GM19324 (cell line): ENCODE results near the gene OR9G1.
"Not testable (repeated sequence)": the region's sequence is repeated elsewhere in the genome, so short reads cannot be mapped to it uniquely, and the experiment has no call there.

Experiments used
- ATAC-seq: cut with Tn5 transposase; IDR thresholded peaks from one replicate; pipeline ENCODE4 v1.9.1; 2021; ENCODE audit warnings: mild to moderate bottlenecking, moderate library complexity; ENCODE audit not compliant: unreplicated experiment, low FRiP score

The OR9G1 gene, protein sequence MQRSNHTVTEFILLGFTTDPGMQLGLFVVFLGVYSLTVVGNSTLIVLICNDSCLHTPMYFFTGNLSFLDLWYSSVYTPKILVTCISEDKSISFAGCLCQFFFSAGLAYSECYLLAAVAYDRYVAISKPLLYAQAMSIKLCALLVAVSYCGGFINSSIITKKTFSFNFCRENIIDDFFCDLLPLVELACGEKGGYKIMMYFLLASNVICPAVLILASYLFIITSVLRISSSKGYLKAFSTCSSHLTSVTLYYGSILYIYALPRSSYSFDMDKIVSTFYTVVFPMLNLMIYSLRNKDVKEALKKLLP

DNA sequence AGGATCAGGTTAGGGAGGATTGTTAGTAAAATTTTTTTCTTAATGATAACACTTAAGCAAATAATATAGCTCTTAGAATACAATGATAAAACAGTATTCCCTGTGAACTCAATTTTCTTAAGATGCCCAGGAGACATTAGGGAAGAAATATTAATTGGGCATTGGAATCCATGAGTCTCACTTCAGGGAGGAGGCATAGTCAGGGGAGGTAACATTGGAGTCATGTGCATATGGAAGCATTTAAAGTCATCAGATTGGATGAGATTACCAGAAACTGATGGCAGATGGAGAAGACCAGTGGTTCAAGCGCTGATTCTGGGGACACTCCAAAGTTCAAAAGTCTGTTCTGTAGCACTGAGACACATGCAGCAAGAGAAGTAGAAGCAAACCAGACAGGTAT, at the start of gene OR9G1:
Gene OR9G1, plus strand, starts transcription at position 301 of the 400 bp plus-strand sequence. CDS start 1,293 bp downstream, outside the sequence.
- ATAC-seq = no peak

DNA sequence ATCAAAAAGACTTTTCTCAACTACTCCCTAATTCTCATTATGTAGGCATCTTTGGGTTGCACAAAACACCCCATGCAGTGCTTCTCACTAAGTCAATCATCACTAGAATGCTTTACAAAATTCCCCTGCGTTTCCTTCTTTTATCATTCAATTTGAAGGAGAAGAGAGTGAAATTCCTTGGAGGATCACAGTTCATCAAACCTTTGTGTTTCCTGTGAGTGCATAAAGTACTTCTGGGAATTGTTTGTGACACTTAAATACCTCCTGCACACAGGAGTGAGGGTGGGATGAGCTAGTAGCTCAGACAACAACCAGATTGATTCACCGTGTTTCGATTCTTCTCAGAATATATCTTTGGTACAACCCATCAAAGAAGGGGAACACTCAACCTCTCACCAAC, 39.1 kb upstream of the OR9G1 start:
- no peak for ATAC-seq

DNA sequence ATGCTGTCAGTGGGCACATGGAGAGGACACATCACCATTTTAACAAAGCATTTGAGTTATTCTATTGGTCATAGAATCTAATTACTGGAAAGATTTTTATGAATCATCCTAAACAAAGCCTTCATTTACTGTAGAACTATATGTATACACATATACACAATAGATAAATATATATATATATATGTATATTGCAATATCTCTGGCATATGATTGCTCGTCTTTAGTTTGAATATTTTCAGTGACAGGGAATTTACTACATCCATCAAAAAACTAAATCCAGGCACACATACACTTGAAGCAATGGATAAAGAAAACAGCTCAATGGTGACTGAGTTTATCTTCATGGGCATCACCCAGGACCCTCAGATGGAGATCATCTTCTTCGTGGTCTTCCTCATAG, 35.5 kb upstream of the OR9G1 start, which contains the start of gene OR5AR1:
Gene OR5AR1, plus strand, starts transcription at position 301 of the 400 bp plus-strand sequence. Its CDS starts 0 bp downstream, at position 301.
- ATAC-seq = no peak

DNA sequence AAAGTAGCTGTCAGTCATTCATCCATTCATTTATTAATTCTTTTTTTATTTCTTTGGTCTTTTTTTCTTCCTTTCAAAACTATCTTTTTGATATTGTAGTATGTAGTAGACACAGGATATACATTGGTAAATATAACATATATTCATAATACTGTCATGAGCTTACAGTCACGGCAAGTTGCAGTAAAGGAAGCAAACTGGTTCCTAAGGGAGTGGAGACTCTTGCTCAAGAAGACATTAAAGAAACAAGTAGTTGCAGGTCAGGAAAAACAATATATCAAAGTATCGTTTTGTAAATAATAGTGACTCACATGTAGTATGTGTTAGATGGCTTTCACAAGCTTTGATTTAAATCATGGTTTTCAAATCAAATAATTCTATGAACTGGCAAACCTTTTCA, 27.9 kb upstream of the OR9G1 start:
- ATAC-seq = no peak

DNA sequence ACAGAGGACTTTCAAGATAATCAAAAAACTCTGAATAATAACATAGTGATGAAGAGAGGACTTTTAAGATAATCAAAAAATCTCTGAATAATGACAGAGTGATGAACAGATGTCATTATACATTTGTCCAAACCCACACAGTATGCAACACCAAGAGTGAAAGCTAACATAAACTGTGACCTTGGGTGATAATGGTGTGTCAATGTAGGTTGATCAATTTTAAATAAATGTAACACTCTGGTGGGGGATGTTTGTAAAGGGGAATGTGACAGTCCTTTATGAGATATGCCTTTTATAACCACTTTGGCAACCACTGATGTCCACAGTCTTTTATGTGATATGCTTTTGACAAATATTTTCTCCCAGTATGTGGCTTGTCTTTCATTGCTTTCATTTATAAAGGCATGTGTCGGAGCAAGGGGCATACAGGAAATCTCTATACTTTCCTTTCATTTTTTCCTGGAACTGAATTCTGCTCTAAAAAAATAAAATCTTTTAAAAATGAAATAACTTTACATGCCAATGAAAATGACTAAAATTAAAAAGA, 10.3 kb upstream of the OR9G1 start:
- no peak for ATAC-seq

DNA sequence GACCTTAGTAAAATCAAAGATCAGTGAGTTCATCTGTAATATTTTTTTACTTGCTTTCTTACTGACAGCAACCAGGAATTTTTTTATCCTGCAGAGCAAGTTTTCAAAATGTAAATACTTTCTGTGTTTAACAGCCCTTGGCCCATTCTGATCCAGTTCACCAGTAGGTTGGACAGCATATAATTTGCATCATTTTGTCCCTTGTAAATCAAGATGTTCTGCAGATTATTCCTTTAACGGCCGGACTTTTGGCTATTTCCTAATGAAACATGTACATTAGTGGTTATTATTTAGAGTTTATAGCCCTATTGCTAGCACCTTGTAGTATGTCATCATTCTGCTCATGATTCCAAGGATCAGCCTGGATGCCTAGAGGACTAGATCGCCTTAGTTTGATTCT, 7.7 kb upstream of the OR9G1 start:
- not testable (repeated sequence) for ATAC-seq

DNA sequence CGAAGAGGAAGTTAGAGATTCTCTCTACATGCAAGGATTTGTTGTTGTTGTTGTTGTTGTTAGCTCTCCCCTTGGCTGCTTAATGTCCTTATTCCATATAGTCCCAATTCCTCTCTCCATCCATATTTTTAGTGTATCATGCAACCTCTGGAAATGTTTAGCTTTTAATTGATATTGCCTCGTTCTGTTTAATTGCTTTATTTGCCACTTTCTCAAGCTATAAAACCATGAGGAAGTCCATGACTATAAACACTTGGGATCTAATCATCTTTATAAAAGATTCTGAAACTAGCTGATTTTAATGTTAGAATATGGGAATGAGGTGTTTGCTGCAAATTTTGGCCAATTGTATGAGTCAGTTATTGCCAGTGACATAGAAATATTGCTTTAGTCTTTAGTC, 5.5 kb upstream of the OR9G1 start:
- ATAC-seq = no peak

DNA sequence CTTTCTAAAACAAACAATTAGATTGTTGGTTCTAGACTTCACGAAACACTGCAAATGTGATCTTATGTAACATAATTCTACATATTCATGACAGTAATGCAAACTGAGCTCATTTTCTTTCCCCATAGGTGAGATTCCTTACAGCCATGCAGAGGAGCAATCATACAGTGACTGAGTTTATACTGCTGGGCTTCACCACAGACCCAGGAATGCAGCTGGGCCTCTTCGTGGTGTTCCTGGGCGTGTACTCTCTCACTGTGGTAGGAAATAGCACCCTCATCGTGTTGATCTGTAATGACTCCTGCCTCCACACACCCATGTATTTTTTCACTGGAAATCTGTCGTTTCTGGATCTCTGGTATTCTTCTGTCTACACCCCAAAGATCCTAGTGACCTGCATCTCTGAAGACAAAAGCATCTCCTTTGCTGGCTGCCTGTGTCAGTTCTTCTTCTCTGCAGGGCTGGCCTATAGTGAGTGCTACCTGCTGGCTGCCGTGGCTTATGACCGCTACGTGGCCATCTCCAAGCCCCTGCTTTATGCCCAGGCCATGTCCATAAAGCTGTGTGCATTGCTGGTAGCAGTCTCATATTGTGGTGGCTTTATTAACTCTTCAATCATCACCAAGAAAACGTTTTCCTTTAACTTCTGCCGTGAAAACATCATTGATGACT, 1.5 kb downstream of the OR9G1 start:
- no peak for ATAC-seq

DNA sequence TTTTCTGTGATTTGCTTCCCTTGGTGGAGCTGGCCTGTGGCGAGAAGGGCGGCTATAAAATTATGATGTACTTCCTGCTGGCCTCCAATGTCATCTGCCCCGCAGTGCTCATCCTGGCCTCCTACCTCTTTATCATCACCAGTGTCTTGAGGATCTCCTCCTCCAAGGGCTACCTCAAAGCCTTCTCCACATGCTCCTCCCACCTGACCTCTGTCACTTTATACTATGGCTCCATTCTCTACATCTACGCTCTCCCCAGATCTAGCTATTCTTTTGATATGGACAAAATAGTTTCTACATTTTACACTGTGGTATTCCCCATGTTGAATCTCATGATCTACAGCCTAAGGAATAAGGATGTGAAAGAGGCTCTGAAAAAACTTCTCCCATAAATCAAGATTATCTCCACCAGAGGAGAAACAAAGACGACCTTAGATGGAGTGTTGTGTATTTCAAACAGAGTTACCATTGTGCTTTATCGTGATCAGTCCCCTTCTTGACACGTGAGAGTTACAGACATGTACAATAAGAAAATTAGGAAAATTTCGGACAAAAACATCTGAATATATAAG, 2.1 kb downstream of the OR9G1 start:
- ATAC-seq = no peak

DNA sequence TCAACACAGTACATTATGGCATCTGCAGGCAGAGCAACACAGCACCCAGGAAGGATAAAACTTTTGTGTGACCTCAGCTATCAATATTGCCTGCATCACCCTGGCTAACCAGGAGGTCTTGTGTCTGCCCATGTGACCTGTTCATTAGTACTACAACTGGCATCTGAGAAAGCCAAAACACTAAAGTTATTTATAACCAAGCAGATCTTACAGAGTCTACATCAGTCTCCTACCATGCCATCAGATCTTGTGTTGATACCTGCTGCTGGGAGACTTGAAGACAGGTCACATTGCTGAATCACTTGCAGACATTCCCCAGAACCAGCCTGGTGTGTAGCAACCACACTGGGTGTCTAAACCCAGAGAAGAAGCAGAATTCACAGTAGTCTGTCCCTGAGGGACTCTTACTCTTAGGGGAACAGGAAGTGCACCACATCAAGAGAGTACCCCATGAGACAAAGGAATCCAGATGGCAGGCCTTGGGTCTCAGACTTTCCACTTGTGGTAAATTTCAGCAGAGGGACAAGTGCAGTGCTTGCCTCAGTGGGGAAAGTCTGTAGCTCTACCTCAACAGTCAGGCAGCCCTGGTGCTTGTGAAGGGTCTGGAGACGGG, 7.0 kb downstream of the OR9G1 start:
- no peak for ATAC-seq

DNA sequence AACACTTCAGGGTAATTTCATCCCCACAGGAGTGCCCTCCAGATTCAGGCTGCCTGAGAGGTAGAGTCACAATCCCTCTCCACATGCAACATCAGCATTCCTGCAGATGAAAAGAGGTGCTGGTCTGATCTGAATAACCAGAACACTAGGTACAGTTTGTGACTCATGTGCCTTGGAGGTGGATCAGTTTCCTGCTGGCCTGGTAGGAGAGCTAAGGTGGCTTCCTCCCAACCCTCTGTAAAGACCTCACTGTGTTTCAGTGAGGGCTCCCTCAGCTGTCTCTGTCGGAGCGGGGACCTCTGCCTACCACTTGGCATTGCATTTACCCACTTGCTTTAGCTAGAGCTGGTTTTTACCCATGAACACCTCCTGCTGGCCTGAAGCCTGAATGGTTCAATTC, 7.6 kb downstream of the OR9G1 start:
- no peak for ATAC-seq

DNA sequence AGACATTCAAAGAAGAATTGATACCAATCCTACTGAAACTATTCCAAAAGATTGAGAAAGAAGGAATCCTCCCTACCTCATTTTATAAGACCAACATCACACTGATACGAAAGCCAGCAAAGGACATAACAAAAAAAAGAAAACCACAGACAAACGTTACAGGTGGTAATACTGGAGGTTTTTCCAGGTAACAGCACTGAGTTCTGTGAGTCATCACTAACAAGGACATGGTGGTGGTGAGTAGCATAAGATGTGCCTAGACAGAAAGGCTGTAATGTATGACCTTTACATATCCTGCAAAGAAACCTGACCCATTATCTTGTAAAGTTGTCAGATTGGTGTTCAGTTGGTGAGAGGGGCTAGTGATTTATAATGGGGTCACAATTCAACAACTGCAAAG, 15.3 kb downstream of the OR9G1 start:
- ATAC-seq = no peak

DNA sequence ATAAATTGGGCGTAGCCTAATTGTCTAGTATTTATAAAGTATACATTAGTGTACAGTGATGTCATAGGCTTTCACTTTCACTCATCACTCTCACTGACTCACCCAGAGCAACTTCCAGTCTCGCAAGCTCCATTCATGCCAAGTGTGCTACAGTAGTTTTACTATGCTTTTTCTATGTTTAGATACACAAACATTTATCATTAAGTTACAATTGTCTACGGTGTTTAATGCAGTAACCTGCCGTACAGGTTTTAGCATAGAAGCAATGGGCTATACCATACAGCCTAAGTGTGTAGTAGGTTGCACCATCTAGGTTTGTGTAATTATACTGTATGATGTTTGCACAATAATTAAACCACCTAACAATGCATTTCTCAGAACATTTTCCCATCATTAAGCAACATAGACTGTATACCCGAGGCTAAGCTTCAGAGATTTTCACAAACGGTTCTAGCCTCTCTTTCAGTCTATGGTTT, 17.5 kb downstream of the OR9G1 start:
- ATAC-seq = no peak

DNA sequence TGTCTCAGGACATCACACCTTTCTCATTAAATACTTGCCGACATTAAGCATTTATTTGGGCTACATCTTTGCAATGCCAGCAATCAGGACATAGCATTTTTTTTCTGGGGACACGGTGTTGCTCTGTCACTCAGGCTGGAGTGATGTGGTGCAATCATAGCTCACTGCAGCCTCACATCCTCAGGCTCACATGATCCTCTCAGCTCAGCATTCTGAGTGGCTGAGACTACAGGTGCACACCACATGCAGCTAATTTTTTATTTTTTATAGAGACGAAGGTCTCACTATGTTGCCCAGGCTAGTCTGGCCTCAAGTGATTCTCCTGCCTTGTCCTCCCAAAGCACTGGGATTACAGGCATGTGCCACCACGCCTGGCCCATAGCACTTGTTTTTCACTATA, 21.6 kb downstream of the OR9G1 start:
- ATAC-seq = no peak

DNA sequence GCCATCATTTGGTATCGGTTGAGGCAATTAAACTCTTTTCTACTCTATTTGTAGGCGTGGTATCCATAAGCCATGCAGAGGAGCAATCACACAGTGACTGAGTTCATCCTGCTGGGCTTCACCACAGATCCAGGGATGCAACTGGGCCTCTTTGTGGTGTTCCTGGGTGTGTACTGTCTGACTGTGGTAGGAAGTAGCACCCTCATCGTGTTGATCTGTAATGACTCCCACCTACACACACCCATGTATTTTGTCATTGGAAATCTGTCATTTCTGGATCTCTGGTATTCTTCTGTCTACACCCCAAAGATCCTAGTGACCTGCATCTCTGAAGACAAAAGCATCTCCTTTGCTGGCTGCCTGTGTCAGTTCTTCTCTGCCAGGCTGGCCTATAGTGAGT, 41.2 kb downstream of the OR9G1 start:
- ATAC-seq = no peak

DNA sequence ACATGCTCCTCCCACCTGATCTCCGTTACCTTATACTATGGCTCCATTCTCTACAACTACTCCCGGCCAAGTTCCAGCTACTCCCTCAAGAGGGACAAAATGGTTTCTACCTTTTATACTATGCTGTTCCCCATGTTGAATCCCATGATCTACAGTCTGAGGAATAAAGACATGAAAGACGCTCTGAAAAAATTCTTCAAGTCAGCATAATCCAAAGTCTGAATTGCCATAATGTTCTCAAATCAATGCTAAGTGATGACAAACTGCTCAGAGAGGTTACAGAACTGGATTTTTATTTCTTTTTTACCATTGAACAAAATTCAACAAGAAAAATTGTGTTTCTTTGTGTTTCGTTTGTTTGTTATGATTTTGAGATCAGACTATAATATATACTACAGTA, 42.0 kb downstream of the OR9G1 start:
- ATAC-seq = no peak

DNA sequence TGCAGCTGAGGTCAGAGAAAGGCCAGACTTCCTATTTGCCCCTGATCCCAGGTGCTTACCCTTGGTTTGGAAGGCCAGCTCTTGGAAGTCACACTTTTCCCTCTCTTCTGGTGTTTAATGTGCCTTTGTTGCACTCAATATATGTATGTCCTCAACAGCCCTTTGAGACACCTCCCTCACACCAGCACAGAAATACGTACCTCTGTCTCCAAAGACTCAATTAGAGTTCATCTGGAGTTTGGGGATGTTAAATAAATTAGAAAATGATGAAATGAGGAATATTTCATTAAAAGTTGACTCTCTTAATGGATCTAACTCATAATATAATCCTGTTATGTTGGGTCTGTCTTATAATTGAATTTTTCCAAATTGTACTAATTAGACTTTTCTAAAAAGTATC, 49.7 kb downstream of the OR9G1 start, which contains the start of gene OR9G4:
Gene OR9G4, minus strand, starts transcription at position 101 of the 400 bp plus-strand sequence. CDS start 4,931 bp downstream, outside the sequence.
- no peak for ATAC-seq

DNA sequence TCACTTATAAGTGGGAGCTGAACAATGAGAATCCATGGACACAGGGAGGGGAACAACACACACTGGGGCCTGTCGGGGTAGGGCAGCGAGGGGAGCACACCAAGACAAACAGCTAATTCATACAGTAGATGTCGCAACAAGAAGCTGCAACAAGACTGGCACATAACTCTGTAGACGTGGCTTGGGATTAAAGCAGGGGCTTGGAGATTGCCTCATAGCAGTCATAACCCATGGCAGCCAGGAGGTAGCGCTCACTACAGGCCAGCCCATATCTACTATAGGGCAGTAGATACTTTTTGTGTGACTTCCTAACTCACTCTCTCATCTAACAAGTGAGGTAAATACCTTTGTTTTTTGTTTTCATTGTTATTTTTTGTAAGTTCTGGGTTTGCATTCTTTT, 51.3 kb downstream of the OR9G1 start:
- ATAC-seq = no peak

DNA sequence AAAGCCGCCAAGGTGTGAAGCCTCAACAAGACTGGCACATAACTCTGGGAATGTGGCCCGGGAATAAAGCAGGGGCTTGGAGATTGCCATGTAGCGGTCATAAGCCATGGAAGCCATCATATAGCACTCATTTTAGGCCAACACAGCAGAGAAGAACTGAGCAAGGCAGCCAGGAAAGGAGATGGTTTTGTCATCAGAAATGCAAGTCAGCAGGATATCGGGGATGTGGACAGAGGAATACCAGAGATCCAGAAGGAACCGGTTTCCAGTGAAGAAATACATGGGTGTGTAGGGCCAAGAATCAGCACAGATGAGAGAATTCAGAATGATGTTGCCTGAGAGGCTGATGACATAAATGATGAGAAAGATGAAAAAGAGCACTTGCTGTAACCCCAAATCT, 52.6 kb downstream of the OR9G1 start:
- ATAC-seq = no peak
